NCI-H1048 (cell line): ENCODE measurements around the gene ADGRL3.

Experiments
- DNase-seq: peaks from one replicate; lab custom pipeline; 2025; lab: John Stamatoyannopoulos, UW

The ADGRL3 gene

DNA sequence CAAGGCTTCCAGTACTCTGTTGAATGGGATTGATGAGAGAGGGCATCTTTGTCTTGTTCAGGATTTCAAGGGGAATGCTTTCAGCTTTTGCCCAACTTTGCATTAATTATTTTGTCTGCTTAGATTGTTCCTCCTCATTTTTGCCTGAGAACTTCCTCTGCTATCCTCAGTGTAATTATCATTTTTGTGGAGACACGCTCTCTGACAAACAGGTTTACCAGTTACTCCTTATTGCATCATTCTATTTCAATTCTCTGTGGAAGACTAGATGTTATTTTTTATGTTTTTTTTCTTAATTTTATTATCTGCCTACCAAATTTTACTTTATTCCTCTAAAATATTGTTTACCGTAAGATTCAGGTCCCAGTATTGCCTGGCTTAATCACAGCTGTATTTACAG is 349.2 kb downstream of the ADGRL3 start:
- DNase-seq: no peak

DNA sequence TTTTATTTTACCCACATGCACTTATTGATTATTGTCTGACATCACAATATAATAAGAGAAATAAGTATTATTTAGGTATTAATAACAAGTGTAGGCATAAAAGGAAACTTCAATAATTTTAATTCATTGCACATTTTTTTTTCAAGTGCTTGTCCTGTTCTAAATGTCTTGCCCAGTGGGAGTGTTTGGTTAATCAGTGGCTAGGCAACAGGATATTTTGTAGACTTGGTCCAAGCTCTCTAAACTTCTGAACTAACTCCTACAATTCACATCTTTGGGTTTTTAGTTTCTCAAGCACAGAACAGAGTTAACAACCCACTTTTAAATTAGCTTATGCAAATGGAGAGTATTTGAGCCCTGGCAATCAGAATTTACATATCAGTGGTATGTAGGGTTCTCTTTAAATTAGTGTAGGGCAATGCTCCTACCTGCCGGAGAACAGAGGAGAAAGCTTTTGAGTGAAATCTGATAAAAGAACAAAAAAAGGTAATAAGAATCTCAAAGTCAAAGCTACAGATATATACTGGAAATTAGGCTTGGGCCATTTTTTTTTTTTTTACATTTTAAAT is 353.5 kb downstream of the ADGRL3 start:
- DNase-seq: no peak

DNA sequence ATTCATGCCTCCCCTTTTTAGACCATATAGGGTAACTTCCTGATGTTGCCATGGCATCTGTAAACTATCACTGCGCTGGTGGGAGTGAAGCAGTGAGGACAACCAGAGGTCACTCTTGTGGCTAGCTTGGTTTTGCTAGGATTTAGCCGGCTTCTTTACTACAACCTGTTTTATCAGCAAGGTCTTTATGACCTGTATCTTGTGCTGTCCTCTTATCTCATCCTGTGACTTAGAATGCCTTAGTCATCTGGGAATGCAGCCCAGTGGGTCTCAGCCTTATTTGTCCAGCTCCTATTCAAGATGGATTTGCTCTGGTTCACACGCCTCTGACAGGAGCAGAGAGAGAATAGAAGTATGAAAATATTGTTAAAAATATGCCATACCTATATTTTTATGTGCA is 355.7 kb downstream of the ADGRL3 start:
- DNase-seq: no peak

DNA sequence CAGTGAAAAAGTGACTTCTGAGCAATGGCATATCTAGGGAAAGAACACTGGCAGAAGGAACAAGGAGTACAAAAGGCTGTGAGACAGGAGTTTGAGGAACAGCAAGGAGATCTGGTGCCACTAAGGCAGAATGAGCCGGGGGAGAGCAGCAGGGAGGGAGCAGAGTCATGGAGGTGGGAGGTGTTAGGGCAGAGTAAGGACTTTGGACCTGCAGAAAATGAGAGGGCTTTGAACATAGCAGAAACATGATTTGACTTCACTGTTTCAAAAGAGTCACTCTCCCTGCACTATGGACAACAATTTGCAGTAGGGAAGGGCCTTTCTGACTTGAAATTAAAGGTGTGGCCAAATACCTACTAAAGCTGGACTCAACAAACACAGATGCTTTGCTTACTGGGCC is 356.2 kb downstream of the ADGRL3 start:
- DNase-seq: no peak

DNA sequence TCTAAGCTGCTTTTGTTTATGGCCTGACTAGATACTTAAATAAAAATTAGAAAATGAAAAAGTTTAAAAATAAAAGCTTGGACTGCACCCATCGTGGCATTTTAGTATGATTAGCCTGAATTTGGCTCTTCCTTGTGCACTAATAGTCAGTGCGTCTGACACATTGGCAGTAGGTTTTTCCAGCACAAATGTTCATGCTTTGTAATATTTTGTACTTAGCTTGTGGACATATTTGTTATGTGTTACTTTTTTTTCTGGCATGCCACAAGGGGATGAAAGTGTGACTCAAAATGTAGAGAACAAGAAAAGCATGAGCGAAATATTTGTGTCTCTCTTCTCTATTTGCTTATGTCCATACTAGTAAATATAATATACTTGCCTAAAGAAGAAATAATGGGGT is 359.3 kb downstream of the ADGRL3 start:
- DNase-seq: no peak

DNA sequence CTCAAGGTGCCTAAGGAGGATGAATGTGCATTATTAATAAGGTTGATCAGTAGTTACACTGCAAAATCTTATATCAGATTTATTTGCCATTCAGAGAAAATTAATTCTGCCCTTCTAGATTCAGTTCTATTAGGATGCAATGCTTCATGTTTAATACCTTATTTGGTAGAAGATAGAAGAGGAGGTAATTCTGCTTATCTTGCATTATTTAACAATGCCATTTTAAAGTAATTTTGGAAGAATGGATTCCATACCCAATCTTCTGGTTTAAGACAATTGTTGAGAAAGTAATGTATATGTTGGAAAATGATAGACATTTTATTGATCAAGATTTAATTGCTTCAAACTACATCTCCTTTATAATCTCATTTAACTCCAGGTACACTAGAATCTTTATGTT is 360.9 kb downstream of the ADGRL3 start:
- no peak for DNase-seq

DNA sequence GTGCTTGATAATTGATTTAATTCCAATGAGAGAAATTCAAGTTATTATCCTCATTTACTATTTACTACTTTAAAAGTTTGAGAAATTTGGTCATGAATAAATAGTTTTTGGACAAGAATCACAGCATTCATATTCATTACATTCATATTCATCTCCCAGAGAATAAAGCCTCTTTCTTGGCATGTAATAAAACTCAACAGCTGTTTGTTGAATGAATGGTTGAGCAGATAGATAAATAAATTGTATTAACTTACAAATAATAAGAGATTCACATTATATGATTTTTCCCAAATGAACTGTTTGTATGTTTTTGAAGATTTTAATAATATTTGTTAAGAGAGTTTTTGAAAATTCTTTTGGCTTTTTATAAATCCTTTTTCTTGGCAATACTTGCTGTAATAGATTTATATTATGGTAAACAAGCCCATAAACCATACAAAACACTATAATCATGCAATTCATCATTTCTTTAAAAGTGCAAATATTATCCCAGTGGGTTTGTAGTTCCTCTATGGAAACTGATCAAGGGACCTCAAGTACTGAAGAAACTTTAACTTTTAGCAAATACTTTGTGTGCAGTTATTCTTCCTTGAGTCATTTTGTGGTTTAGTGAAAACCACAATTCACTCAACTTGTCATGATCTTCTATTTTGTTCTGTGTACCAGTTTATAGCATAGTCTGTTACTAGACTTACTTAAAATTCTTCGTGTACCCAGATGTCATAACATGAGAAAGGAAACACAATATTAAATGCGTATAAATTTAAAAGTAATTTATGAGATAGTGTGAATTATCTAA is 371.8 kb downstream of the ADGRL3 start:
- no peak for DNase-seq

DNA sequence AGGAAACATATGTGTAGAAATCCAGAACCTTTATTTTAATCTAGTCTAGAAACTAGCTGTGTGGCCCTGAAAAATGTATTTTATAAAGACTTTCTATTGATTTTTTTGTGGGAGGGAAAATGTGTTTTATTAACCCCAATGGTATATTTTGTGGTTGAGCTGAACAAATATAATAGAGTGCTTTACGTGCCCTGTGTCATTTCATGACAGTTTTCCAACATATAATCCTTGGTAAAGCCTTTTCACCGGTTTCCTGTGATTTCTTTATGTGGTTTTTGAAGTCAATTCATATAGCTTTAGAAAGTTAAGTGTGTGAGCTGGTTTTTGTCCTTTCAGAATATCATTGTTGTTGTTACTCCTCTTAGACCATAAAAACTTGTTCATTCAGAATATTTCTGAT is 375.7 kb downstream of the ADGRL3 start:
- DNase-seq: no peak

DNA sequence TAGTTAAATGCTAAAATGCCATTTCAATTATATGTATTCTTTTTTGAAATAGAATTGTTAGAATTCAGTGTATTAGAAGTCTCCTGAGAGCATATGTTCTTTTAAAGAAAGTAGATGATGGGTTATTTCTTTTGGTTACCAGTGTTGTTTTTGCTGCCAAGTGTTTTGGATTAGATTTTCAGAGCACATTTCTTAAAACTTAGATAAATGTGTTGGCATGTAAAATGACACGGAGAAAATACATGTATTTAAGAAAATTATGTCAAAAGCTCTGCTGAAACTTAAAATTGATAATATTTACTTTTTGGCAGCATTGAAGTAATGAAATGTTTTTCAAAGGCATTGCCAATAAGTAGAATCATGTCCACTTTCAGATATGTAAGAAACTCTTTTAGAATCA is 379.7 kb downstream of the ADGRL3 start:
- no peak for DNase-seq

DNA sequence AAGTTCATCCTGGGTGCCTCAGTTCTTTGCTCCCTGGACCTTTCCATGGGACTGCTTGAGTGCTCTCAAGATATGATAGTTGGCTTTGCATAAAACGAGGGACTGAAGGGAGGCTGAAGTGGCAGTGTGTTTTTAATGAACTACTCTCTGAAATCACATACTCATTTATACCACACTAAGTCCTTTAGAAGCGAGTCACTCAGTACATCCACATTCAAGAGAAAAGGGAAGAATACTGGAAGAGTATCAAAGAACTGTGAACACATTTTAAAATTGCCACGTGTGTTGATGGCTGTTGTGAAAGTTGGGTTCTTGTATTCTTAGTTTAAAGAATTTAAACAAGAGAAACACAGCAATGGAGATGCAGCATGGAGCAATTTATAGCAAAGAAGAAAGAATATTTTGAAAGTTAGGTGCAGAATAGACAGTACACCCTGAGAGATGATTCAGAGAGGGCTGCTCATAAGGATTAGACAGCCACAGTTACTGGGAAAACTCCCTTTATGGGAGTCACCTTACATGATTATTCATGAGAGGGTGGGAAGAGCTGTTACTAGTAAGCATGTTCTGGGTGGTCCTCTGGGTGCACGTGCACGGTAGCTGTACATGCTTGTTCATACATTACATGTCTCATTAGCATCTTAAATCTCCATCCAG is 380.7 kb downstream of the ADGRL3 start:
- DNase-seq: no peak

DNA sequence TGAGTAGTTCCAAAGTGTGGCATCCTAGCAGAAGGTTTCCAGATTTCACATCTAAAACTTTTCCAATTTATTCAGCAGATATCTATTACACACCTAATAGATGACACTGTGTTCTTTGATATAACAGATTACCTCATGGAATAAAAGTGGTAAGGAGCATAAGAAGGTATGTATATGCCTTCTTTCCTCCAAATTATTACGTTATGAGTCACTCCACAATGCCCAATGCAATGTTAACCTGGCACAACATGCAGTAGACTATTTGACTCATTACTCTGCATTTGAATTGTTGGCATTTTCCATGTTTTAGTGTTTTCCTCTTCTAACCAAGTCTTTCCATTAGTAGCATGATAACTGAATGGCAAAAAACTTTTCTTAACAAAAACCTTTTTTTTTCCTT is 383.6 kb downstream of the ADGRL3 start:
- DNase-seq: no peak

DNA sequence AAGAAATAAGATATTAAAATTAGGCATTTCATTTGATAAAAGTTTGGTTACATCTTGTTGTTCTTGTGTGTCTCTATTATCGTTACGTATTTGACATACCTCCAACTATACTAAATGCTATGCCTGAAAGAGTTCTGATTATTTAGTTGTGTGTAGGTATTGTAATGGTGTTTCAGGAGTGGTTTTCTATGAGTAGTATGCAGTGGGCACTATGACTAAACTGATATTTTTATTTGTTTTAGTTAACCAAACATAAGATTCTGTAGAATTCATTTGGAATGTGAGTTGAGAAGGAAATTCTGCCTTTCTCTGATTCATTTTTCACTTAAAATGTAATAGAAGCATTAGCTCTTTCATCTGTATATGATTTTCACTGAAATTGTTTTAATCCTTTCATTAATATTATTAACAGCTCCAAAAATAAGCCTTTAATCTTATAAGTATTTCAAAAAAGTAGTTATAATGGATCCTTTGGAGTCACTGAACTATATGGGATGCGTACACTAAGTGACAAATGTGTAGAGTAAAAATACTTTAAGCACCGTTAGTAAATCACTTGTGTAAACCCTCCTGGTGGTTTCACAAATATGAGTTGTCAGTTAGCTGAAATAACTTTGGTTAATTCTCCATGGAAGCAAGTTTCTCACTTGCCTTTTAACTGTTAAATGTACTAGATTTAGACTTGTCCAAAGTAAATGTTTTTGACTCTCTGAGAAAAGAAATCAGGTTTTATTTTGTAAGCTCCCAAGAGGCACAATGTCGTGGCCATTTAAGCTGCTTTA is 388.7 kb downstream of the ADGRL3 start:
- DNase-seq: no peak

DNA sequence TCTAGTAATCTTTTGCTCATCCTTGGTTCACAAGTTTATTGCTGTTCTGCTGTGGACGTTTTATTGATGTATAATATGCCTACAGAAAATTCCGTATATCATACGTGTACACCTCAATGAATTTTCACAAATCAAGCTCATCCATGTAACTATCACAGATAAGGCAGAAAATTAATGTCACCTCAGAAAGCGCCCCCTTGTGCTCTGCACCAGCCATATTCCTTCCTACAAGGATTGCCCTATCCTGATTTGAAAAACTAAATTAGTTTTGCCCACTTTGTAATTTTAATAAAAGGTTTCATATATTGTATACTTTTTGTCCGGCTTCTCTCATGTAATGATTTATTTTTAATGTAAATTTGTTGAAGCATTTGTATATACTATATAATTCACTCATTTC is 390.8 kb downstream of the ADGRL3 start:
- DNase-seq: no peak

DNA sequence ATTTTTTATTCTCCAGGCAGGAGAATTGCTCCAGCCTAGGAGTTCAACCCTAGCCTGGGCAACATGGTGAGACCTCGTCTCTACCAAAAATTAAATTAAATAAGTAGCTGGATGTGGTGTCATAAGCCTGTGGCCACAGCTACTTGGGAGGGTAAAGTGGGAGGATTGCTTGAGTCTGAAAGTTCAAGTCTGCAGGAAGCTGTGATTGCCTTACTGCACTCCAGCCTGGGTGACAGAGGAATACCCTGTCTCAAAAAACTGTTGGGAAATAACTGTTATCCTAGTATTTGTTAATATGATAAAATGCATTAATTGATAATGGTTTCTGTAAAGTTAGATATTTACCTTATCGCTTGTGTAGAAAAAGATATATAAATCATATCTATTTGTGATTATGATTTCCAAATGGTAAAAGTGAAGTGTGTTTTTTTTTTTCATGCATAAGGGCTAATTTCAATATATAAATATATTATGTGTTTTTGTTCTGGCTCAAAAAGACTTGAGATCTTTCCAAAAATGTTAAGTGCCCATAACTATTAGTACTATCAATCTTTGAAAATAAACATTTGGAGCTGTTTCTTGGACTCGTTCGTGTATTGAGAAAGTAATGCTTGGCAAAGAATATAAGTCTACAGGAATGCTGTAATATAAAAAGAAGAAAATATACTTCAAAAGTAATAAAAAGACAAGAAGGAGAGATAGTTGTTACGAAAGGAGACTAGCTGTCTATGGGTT is 396.6 kb downstream of the ADGRL3 start:
- DNase-seq: no peak

DNA sequence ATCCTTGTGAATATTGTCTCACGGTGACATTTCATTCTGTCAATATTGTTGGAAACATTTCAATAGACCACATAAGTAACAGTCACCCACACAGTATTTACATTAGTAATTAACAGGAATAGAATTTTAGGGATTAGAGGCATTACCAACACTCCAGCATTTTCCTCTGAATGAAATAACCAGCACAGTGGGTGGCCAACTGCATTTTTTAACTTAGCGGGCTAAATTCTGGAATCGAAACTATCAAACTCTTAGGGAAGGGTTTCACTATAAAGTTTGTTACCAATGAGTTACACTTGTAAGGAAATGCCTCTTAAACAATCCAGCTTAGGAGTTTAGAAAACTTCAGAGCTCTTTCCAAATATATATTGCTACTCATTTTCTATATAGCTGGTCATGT is 403.0 kb downstream of the ADGRL3 start:
- DNase-seq: no peak

DNA sequence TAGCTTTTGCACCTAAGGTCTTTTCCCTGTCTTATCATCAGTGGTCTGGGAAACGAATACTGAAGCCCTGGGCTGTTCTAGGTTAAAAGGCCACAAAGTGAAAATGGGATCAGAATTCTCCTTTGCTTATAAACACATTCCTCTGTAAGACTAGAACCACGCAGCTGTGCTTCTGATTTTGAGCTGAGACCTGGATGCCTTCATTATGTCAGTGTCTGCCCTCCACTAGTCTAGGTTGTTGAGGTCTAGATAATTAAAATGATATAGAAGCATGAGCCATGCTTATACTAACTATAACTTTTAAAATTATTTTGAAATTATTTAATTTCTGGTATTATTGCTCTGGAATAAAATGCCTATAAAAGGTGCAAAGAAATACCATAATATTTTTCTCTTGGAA is 403.9 kb downstream of the ADGRL3 start:
- DNase-seq: no peak

DNA sequence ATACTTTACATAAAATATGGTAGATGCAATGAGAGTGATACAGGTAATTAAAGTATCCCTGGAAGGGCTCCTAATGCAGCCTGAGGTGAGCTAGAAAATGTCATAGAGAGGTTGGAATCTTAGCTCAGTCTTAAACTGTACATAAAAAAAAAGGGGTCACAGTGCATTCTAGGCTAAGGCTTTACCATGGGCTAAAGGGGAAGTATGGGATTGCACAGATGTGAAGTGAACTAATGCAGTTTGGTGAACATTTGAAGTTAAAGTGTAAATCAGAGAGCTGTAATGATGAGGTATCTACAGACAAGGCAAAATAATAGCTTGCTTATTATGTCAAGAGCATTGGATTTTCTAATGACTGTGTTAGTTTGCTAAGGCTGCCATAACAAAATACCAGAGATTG is 405.9 kb downstream of the ADGRL3 start:
- DNase-seq: no peak

DNA sequence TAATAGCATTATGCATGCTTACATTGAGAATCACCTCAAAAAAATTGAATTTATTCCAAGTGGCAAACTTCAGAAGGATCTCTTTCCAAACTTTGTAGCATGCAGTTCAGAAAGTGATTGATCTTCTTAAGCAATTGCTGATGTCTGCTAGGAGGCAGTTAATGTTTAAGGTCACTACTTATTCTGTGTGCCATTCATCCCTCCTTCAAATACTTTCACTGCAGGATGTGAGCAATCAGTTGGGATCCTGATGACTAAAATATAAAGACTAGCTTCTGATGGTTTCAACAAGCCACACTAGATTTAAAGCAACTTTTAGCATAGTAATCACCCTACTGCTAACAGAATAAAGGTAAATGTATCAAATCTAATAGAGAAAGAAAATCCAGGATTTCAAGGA is 414.1 kb downstream of the ADGRL3 start:
- no peak for DNase-seq

DNA sequence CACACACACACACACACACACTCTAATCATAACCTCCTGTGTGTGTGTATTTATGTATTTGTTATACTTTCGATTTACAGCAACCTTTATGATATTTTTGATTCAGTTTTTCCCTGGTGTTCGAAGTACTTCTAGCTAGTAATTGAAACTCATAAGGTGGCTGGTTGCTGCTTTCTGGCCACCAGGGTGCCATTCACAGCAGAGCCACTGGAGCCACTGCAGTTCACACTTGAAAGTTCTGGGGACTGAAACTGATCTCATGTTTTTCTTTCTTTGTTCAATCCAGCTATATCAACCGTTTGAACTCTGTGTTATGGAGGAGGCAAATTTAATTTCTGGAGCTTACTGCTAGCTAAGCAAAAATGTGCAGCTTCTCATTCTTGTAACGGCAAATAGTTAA is 419.4 kb downstream of the ADGRL3 start:
- no peak for DNase-seq

DNA sequence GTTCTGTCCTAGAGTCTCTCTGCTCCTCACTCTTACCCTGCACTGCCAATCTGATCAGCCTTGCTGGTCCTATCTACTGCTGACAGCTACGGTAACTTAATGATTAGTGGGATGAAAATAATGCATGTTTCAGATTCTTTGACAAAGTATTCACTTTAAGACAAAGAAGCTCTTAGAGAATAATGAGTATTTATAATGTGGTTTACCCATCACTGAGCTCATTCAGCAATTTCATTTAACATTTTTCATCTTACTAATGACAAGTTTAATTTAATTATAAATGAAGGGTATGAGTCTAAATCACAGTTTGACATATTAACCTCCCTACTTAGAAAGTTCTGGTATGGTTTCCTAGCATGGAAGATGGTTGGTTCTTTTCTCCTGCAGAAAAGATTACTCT is 428.2 kb downstream of the ADGRL3 start:
- no peak for DNase-seq

DNA sequence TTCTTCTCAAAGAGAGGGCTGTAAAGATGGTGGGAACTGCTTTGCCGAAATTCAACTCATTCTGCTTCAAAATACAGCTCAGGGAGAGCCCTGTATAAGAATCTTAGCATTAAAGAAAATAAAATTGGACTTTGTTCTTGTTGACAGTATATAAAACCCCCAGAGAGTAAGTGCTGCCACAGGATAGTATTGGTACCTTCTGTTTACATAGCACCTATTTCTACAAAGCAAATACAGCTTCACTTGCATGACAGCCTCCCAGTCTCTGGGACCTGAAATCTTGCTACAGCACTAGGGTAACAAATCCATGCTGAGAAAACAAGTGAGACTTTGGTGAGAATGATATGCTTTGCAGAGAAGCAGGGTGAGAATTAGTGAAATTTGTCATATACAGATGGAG is 428.6 kb downstream of the ADGRL3 start:
- no peak for DNase-seq

DNA sequence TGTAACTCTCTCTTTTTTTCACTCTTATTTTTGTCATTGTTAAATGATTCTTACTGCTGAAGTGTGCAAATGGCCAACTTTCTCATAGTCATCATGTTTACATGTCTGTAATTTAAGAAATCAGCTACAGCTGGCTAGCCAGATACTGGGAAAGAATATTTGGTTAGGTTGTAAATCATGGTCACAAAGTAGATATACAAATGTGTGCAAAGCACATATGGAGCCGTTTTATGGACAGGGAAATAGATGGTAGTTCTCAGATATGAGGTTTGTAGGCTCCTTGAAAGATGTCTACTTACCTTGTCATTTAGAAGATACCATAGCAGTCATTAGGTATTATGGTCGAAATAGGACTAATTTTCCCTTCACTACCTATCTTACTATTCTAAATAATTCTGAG is 430.4 kb downstream of the ADGRL3 start:
- DNase-seq: no peak
